C4-2B (cell line): ENCODE results near the gene AKR7A2.

Source experiments
- CTCF ChIP-seq: fragments of 450-650 bp; conservative IDR thresholded peaks from 2 replicates; pipeline ENCODE4 v1.5.1; 2017; ENCODE audit warnings: mild to moderate bottlenecking
- ZFX ChIP-seq: fragments of 450-650 bp; IDR thresholded peaks from 2 replicates; pipeline ENCODE4 v1.6.1; 2017

GRCh38 chr1:19283891-19284290 lies 28.1 kb downstream of the AKR7A2 start:
- TF ChIP-seq CTCF = no peak
- TF ChIP-seq ZFX = no peak
